ENCODE results near the gene BCL7B.

BCL7B gene

DNA sequence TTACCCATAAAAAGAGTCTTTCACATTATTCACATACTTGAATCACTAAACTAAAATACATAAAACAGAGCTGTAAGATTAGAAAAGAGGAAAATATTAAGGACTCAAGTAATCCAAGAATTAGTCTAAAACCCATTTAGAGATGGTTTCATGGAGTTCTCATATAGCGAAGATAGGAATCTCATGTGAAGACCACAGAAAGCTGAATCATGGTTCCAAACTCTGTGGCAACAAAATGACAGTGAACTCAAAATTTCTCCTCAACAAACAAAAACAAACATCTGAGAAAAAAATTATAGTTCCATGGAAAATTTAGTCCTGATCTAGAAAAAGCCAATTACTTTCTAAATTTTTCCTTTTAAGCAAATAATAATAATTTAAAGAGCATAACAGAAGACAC lies 70.0 kb downstream of the BCL7B start:
- DNase-seq, result no peak
